ENCODE data around the gene SH2D4B. TPM values are rescaled to one million over a fixed set of nuclear protein-coding genes. Genes with fewer than 3 reads are reported as not detected.

The SH2D4B gene
- total and polyA plus RNA-seq, 10 of the 15 experiments (the other 5 are each of a cell fraction or from before 2014, with no cell fraction given) = 0.04 to 0.21 (median 0.13) TPM; not detected in 5

DNA sequence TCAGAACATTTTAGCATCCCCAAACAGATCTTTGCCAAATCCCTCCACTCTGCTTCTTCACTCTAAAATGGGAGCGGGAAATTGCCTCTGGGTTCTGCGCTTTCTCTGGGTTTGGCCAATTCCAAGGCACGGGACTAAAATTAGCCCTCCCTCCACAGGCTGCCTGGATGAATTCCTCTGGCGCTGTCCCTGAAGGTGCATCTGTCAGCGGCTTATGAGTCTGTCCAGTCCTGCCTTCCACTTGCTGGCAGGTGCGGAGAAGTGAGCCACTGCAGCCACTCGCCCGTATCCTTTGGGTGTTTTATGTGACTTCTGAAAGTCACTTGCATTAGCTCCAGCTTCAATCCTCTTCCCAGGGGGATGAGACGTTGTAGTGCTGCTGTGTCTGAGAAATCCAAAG, 121.6 kb downstream of the SH2D4B start:
- H2AFZ ChIP-seq (ENCODE audit: control insufficient read depth, low read depth, low read length) = no peak overlapping the region
- no peak overlapping the region for H3K4me3 ChIP-seq
- no peaks in the 10 kb centered on the region for H3K36me3 ChIP-seq (ENCODE audit: control insufficient read depth in 2 of 2, insufficient read depth in 2 of 2, low read length in 1 of 2)
- DNase-seq (ENCODE audit: low read depth, low spot score) = no peak
- H3K27ac ChIP-seq (ENCODE audit: control insufficient read depth, insufficient read depth) = no peak overlapping the region
- no peaks in the 10 kb centered on the region for H4K20me1 ChIP-seq (ENCODE audit: control insufficient read depth, insufficient read depth)
- SMC1A ChIA-PET (ENCODE audit: uncharacterized antibody, unreplicated experiment) = no interaction called here
- FAIRE-seq = no peak
- peaks cover 3% of the 10 kb centered on the region; the same call in 1 of the 3 replicates for H3K9me3 ChIP-seq (replicated peaks; ENCODE audit: control insufficient read depth, insufficient read depth, low read length)
- TF ChIP-seq, protein P1, sequence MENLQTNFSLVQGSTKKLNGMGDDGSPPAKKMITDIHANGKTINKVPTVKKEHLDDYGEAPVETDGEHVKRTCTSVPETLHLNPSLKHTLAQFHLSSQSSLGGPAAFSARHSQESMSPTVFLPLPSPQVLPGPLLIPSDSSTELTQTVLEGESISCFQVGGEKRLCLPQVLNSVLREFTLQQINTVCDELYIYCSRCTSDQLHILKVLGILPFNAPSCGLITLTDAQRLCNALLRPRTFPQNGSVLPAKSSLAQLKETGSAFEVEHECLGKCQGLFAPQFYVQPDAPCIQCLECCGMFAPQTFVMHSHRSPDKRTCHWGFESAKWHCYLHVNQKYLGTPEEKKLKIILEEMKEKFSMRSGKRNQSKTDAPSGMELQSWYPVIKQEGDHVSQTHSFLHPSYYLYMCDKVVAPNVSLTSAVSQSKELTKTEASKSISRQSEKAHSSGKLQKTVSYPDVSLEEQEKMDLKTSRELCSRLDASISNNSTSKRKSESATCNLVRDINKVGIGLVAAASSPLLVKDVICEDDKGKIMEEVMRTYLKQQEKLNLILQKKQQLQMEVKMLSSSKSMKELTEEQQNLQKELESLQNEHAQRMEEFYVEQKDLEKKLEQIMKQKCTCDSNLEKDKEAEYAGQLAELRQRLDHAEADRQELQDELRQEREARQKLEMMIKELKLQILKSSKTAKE (IDR thresholded peaks at IDR 0.05; ENCODE audit: low read depth, poor library complexity, severe bottlenecking) = no peak
- no peak for TF ChIP-seq GABPA (IDR thresholded peaks at IDR 0.05; ENCODE audit: low read depth)
- TF ChIP-seq, protein P2, sequence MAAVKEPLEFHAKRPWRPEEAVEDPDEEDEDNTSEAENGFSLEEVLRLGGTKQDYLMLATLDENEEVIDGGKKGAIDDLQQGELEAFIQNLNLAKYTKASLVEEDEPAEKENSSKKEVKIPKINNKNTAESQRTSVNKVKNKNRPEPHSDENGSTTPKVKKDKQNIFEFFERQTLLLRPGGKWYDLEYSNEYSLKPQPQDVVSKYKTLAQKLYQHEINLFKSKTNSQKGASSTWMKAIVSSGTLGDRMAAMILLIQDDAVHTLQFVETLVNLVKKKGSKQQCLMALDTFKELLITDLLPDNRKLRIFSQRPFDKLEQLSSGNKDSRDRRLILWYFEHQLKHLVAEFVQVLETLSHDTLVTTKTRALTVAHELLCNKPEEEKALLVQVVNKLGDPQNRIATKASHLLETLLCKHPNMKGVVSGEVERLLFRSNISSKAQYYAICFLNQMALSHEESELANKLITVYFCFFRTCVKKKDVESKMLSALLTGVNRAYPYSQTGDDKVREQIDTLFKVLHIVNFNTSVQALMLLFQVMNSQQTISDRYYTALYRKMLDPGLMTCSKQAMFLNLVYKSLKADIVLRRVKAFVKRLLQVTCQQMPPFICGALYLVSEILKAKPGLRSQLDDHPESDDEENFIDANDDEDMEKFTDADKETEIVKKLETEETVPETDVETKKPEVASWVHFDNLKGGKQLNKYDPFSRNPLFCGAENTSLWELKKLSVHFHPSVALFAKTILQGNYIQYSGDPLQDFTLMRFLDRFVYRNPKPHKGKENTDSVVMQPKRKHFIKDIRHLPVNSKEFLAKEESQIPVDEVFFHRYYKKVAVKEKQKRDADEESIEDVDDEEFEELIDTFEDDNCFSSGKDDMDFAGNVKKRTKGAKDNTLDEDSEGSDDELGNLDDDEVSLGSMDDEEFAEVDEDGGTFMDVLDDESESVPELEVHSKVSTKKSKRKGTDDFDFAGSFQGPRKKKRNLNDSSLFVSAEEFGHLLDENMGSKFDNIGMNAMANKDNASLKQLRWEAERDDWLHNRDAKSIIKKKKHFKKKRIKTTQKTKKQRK (IDR thresholded peaks at IDR 0.05; ENCODE audit: low read depth, low read length) = no peak
- TF ChIP-seq ZNF217 (IDR thresholded peaks at IDR 0.05) = no peak
- TF ChIP-seq LARP7 (IDR thresholded peaks at IDR 0.05) = no peak
- TF ChIP-seq, protein P3, sequence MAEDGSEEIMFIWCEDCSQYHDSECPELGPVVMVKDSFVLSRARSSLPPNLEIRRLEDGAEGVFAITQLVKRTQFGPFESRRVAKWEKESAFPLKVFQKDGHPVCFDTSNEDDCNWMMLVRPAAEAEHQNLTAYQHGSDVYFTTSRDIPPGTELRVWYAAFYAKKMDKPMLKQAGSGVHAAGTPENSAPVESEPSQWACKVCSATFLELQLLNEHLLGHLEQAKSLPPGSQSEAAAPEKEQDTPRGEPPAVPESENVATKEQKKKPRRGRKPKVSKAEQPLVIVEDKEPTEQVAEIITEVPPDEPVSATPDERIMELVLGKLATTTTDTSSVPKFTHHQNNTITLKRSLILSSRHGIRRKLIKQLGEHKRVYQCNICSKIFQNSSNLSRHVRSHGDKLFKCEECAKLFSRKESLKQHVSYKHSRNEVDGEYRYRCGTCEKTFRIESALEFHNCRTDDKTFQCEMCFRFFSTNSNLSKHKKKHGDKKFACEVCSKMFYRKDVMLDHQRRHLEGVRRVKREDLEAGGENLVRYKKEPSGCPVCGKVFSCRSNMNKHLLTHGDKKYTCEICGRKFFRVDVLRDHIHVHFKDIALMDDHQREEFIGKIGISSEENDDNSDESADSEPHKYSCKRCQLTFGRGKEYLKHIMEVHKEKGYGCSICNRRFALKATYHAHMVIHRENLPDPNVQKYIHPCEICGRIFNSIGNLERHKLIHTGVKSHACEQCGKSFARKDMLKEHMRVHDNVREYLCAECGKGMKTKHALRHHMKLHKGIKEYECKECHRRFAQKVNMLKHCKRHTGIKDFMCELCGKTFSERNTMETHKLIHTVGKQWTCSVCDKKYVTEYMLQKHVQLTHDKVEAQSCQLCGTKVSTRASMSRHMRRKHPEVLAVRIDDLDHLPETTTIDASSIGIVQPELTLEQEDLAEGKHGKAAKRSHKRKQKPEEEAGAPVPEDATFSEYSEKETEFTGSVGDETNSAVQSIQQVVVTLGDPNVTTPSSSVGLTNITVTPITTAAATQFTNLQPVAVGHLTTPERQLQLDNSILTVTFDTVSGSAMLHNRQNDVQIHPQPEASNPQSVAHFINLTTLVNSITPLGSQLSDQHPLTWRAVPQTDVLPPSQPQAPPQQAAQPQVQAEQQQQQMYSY (CRISPR knock-in tag; IDR thresholded peaks at IDR 0.05) = no peak
- TF ChIP-seq EED (IDR thresholded peaks at IDR 0.05; ENCODE audit: low read depth) = no peak
- TF ChIP-seq, protein P4, sequence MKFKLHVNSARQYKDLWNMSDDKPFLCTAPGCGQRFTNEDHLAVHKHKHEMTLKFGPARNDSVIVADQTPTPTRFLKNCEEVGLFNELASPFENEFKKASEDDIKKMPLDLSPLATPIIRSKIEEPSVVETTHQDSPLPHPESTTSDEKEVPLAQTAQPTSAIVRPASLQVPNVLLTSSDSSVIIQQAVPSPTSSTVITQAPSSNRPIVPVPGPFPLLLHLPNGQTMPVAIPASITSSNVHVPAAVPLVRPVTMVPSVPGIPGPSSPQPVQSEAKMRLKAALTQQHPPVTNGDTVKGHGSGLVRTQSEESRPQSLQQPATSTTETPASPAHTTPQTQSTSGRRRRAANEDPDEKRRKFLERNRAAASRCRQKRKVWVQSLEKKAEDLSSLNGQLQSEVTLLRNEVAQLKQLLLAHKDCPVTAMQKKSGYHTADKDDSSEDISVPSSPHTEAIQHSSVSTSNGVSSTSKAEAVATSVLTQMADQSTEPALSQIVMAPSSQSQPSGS (IDR thresholded peaks at IDR 0.05; ENCODE audit: low read length) = no peak
- TF ChIP-seq YY1 (IDR thresholded peaks at IDR 0.05; ENCODE audit: low read depth, low read length) = no peak
- no peak for TF ChIP-seq TCF7 (IDR thresholded peaks at IDR 0.05; ENCODE audit: borderline replicate concordance)
- H3K4me2 ChIP-seq (ENCODE audit: control insufficient read depth, insufficient read depth) = no peak overlapping the region
- intact Hi-C loops (cut with micrococcal nuclease; ENCODE audit: unreplicated experiment) = no loop called here
- no peaks in the 10 kb centered on the region for H3K4me1 ChIP-seq (ENCODE audit: control insufficient read depth, insufficient read depth, low read length)
- H3K79me2 ChIP-seq (ENCODE audit: control insufficient read depth, insufficient read depth, low read length) = no peaks in the 10 kb centered on the region
- no peaks in the 10 kb centered on the region for H3K27me3 ChIP-seq (replicated peaks in 1 of 2; ENCODE audit: control insufficient read depth in 2 of 2, insufficient read depth in 2 of 2, low read length in 1 of 2)
- RAD21 ChIA-PET (ENCODE audit: unreplicated experiment) = no interaction called here
- in situ Hi-C loops (cut with MboI) = no loop called here
- WGBS (ENCODE audit: insufficient coverage, insufficient replicate concordance, low lambda C conversion rate, missing lambda C conversion rate) = 74% methylated on average over 9 of the region's 9 CpGs
- CTCF ChIA-PET = no interaction called here
- BruUV-seq (replicated peaks) = no TSS peak
- POLR2A ChIA-PET = no interaction called here
- H3K9ac ChIP-seq (ENCODE audit: control insufficient read depth, insufficient read depth, low read length) = no peak overlapping the region
- no peak for ATAC-seq
